Skeletal muscle tissue (tissue), 4 donors: ENCODE data around the gene APOBEC3C. TPM values are rescaled to one million over a fixed set of nuclear protein-coding genes. Genes with fewer than 3 reads are reported as not detected.
"Not testable (repeated sequence)": the region's sequence is repeated elsewhere in the genome, so short reads cannot be mapped to it uniquely, and the experiment has no call there.

ENCODE experiments used
- H3K27ac ChIP-seq: one replicate; pipeline ENCODE4 v1.7.0; 2013; ENCODE audit warnings: mild to moderate bottlenecking, low read depth, low read length, inconsistent platforms
- H3K27me3 ChIP-seq, 3 donors: one replicate each; pipeline ENCODE4 v1.7.0; 2013; ENCODE audit warnings: low read length in 3 of 3; ENCODE audit not compliant: control insufficient read depth in 3 of 3, insufficient read depth in 3 of 3
- H3K36me3 ChIP-seq, 3 donors: one replicate each; pipeline ENCODE4 v1.7.0; 2013; ENCODE audit warnings: low read length in 3 of 3; ENCODE audit not compliant: control insufficient read depth in 3 of 3, insufficient read depth in 3 of 3
- H3K4me1 ChIP-seq, 3 donors: one replicate each; pipeline ENCODE4 v1.7.0; 2013; ENCODE audit warnings: low read length in 3 of 3, mild to moderate bottlenecking in 3 of 3; ENCODE audit not compliant: control insufficient read depth in 3 of 3, insufficient read depth in 3 of 3
- H3K4me3 ChIP-seq, 3 donors: one replicate each; pipeline ENCODE4 v1.7.0; 2013; ENCODE audit warnings: low read length in 3 of 3
- H3K9ac ChIP-seq, 3 donors: one replicate each; pipeline ENCODE4 v1.7.0; 2013; ENCODE audit warnings: low read length in 3 of 3, mild to moderate bottlenecking in 3 of 3, moderate library complexity in 2 of 3, low read depth in 1 of 3
- H3K9me3 ChIP-seq, 3 donors: one replicate each; pipeline ENCODE4 v1.7.0; 2013; ENCODE audit warnings: low read length in 3 of 3; ENCODE audit not compliant: control insufficient read depth in 3 of 3
- total RNA-seq: library from RNA; depleted of rRNA; stranded (reverse); fragments of >200 nt; gene quantifications from one replicate; pipeline ENCODE4 v1.2.3, GENCODE V29; 2014
- donor health status: Osteomylitis.

Gene APOBEC3C
- total RNA-seq, 1 donor from 2014 or later, result 1.6 TPM

- H3K27ac ChIP-seq, H3K9ac ChIP-seq, H3K4me3 ChIP-seq, H3K9me3 ChIP-seq, H3K4me1 ChIP-seq, H3K36me3 ChIP-seq, H3K27me3 ChIP-seq: not testable (repeated sequence)
These were observed 23.0 kb downstream of the APOBEC3C start for GRCh38 chr22:39037071-39037470.

GRCh38 chr22:39039306-39040126, 25.5 kb downstream of the APOBEC3C start:
- H3K36me3 ChIP-seq, result no peaks in the 10 kb centered on the region
- peaks cover 0 to 7% (median 0%) of the 10 kb centered on the region in 3 donors for H3K4me1 ChIP-seq
- no peaks in the 10 kb centered on the region for H3K9me3 ChIP-seq
- H3K27ac ChIP-seq, result no peak overlapping the region
- no peaks in the 10 kb centered on the region for H3K27me3 ChIP-seq
- H3K4me3 ChIP-seq, result no peak overlapping the region
- H3K9ac ChIP-seq, result no peak overlapping the region

GRCh38 chr22:39040155-39040537, 26.1 kb downstream of the APOBEC3C start:
- not testable (repeated sequence) for H3K4me1 ChIP-seq, H3K27ac ChIP-seq, H3K27me3 ChIP-seq, H3K9ac ChIP-seq, H3K36me3 ChIP-seq, H3K9me3 ChIP-seq
- peak overlapping the region in 2 of 3 donors; percentile 49 to 64 for H3K4me3 ChIP-seq

GRCh38 chr22:39040538-39041296, 26.7 kb downstream of the APOBEC3C start, which contains the start of gene APOBEC3F:
TSS of gene APOBEC3F (plus strand) at chr22:39040864. CDS start at chr22:39040961, 97 bp downstream.
- not testable (repeated sequence) for H3K36me3 ChIP-seq, H3K27me3 ChIP-seq, H3K9me3 ChIP-seq, H3K4me1 ChIP-seq, H3K27ac ChIP-seq
- Histone ChIP-seq H3K9ac (peak within 1 kb of the TSS in 2 of 3 donors; percentile 50 to 74), H3K4me3 (peak within 1 kb of the TSS; percentile 62 to 66 (median 64))

- Histone ChIP-seq H3K27me3 (no peaks in the 10 kb centered on the region), H3K4me1 (peaks cover 0 to 7% (median 0%) of the 10 kb centered on the region in 3 donors), H3K27ac (no peak overlapping the region), H3K4me3 (no peak overlapping the region), H3K9ac (no peak overlapping the region), H3K9me3 (no peaks in the 10 kb centered on the region), H3K36me3 (no peaks in the 10 kb centered on the region)
These were observed 27.9 kb downstream of the APOBEC3C start for GRCh38 chr22:39041908-39042307.

GRCh38 chr22:39043063-39043462, 29.0 kb downstream of the APOBEC3C start:
- not testable (repeated sequence) for H3K4me3 ChIP-seq, H3K27ac ChIP-seq, H3K9ac ChIP-seq, H3K9me3 ChIP-seq, H3K36me3 ChIP-seq, H3K27me3 ChIP-seq, H3K4me1 ChIP-seq

GRCh38 chr22:39045136-39045535, 31.1 kb downstream of the APOBEC3C start:
- H3K36me3 ChIP-seq, H3K4me1 ChIP-seq, H3K9me3 ChIP-seq, H3K27ac ChIP-seq, H3K9ac ChIP-seq, H3K4me3 ChIP-seq, H3K27me3 ChIP-seq: not testable (repeated sequence)

GRCh38 chr22:39049486-39049885, 35.4 kb downstream of the APOBEC3C start:
- not testable (repeated sequence) for H3K4me1 ChIP-seq, H3K4me3 ChIP-seq, H3K36me3 ChIP-seq, H3K27ac ChIP-seq, H3K27me3 ChIP-seq, H3K9ac ChIP-seq, H3K9me3 ChIP-seq

GRCh38 chr22:39051844-39052495, 37.9 kb downstream of the APOBEC3C start:
- not testable (repeated sequence) for H3K9me3 ChIP-seq, H3K9ac ChIP-seq, H3K36me3 ChIP-seq, H3K27me3 ChIP-seq, H3K27ac ChIP-seq, H3K4me1 ChIP-seq, H3K4me3 ChIP-seq

GRCh38 chr22:39055658-39056057, 41.6 kb downstream of the APOBEC3C start:
- H3K4me3 ChIP-seq, result no peak overlapping the region
- H3K9me3 ChIP-seq, result no peaks in the 10 kb centered on the region
- no peak overlapping the region for H3K9ac ChIP-seq

More at GRCh38 chr22:39055658-39056057, 41.6 kb downstream of the APOBEC3C start:
- Histone ChIP-seq H3K36me3 (no peaks in the 10 kb centered on the region), H3K4me1 (no peaks in the 10 kb centered on the region), H3K27ac (no peak overlapping the region), H3K27me3 (peaks cover 4 to 6% (median 6%) of the 10 kb centered on the region in 3 donors)
